GM12878 (cell line): ENCODE results near the gene OGFOD3. TPM values are rescaled to one million over a fixed set of nuclear protein-coding genes. Genes with fewer than 3 reads are reported as not detected.
A peak's percentile ranks its signal among the peaks of the same experiment; 100 is the strongest.

Experiments
- CHD2 ChIP-seq: IDR thresholded peaks from 2 replicates; pipeline ENCODE4 v1.6.1; 2011; ENCODE audit warnings: low read depth, low read length, improper control_type of control experiment, borderline replicate concordance
- HDGF ChIP-seq: fragments of 450-650 bp; IDR thresholded peaks from 2 replicates; pipeline ENCODE4 v1.6.1; 2016; ENCODE audit warnings: antibody characterized with exemption
- MEF2B ChIP-seq: fragments of 450-650 bp; IDR thresholded peaks from 2 replicates; pipeline ENCODE4 v1.6.1; 2018; ENCODE audit warnings: mild to moderate bottlenecking, moderate library complexity; ENCODE audit not compliant: partially characterized antibody, poor library complexity, severe bottlenecking
- MTA2 ChIP-seq: fragments of 450-650 bp; IDR thresholded peaks from 2 replicates; pipeline ENCODE4 v1.6.1; 2016; ENCODE audit warnings: low read depth, mild to moderate bottlenecking, moderate library complexity
- NR2F1 ChIP-seq: fragments of 450-650 bp; conservative IDR thresholded peaks from 2 replicates; pipeline ENCODE4 v1.6.1; 2017; ENCODE audit warnings: mild to moderate bottlenecking
- PAX5 ChIP-seq: IDR thresholded peaks from 2 replicates; pipeline ENCODE4 v1.6.1; 2011; ENCODE audit warnings: low read depth, low read length, borderline replicate concordance
- POLR2AphosphoS5 ChIP-seq: IDR thresholded peaks from 2 replicates; pipeline ENCODE4 v1.6.1; 2011; ENCODE audit warnings: mild to moderate bottlenecking, low read length, inconsistent platforms
- RAD21 ChIP-seq: IDR thresholded peaks from 2 replicates; pipeline ENCODE4 v1.6.1; 2011; ENCODE audit warnings: mild to moderate bottlenecking, low read depth, low read length, moderate library complexity; ENCODE audit not compliant: insufficient read depth
- polyA plus RNA-seq, 11 experiments: library from polyadenylated mRNA; depleted of rRNA in 4 of 11; unstranded in 6 of 11; stranded (reverse) in 5 of 11; fragments of >200 nt; fragmentation: Nextera tagmentation in 4 of 11; fragmentation: Illumina TruSeq in 1 of 11; extraction: Ambion mirVana in 4 of 11; extraction: Trizol in 1 of 11; gene quantifications; 1 replicate in 1 of 11; 2 replicates in 10 of 11; pipeline versions ENCODE4 v1.2.1 to v1.2.3, GENCODE V29; 2011 to 2016; ENCODE audit warnings: inconsistent platforms in 2 of 11, missing spikeins in 2 of 11, low read depth in 1 of 11
- total RNA-seq, 4 experiments: library from RNA; depleted of rRNA in 3 of 4; stranded (reverse); fragments of >200 nt in 3 of 4; fragmentation: Illumina TruSeq in 1 of 4; extraction: Trizol in 1 of 4; gene quantifications; 2 replicates each; pipeline versions ENCODE4 v1.2.1 to v1.2.3, GENCODE V29; 2013 to 2021
- TF ChIP-seq, protein P1 (sequence below): IDR thresholded peaks from 2 replicates; pipeline ENCODE4 v1.6.1; 2011; ENCODE audit warnings: mild to moderate bottlenecking, low read depth, low read length, moderate library complexity; ENCODE audit not compliant: insufficient replicate concordance
- TF ChIP-seq, protein P2 (sequence below): fragments of 450-650 bp; formaldehyde crosslinking; IDR thresholded peaks from 2 replicates; pipeline ENCODE4 v1.4.0; 2022; ENCODE audit warnings: mild to moderate bottlenecking, moderate library complexity
- TF ChIP-seq, protein P3 (sequence below): IDR thresholded peaks from 2 replicates; pipeline ENCODE4 v1.6.1; 2011; ENCODE audit warnings: low read depth, mild to moderate bottlenecking, low read length, moderate library complexity, borderline replicate concordance; ENCODE audit errors: extremely low read depth
- TF ChIP-seq, protein P4 (sequence below): IDR thresholded peaks from 2 replicates; pipeline ENCODE4 v1.6.1; 2012; ENCODE audit warnings: improper control_type of control experiment, low read depth, low read length; ENCODE audit not compliant: insufficient replicate concordance
- TF ChIP-seq, protein P5 (sequence below): fragments of 450-650 bp; IDR thresholded peaks from 2 replicates; pipeline ENCODE4 v1.6.1; 2016; ENCODE audit warnings: mild to moderate bottlenecking, moderate library complexity, borderline replicate concordance
- TF ChIP-seq, protein P6 (sequence below): IDR thresholded peaks from 2 replicates; pipeline ENCODE4 v1.6.1; 2012; ENCODE audit warnings: low read depth, low read length, improper control_type of control experiment

OGFOD3 gene
- total and polyA plus RNA-seq, 10 of the 15 experiments (the other 5 are each of a cell fraction or from before 2014, with no cell fraction given): 0.48 to 28.4 (median 18.3) TPM

DNA sequence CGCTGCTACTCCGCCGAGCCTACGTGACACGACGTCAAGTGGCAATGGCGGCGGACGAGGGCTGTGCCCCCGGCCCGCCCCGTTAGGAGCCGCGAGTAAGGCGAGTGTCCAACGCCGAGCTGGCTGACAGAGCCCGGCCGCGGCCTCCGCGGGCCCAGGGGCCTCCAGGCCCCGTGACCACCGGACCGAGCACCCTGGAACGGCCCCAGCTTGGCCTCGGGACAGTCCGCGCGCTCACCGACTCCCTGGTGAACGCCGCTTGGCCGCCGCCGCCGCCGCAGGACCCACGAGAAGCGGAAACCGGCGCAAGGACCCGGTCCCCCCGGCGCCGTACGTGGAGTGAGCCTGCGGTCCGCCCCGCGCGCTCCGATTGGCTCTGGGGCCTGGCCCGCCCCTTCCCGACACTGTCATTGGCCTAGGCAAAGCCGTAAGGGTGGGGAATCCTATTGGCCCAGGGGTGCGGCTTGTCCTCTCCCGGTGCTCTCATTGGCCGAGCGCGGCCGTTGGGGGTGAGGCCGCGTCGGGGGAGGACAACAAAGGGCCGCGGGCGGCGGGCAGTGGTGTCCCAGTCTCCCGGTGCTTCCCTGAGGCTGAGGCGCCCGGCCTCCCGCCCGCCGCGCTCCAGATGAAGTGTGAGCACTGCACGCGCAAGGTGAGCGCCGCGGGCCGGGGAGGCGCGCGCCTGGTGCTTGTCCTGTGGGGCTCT lies 39.9 kb upstream of the OGFOD3 start, which contains the start of gene NARF (continued):
- TF ChIP-seq, protein P1, sequence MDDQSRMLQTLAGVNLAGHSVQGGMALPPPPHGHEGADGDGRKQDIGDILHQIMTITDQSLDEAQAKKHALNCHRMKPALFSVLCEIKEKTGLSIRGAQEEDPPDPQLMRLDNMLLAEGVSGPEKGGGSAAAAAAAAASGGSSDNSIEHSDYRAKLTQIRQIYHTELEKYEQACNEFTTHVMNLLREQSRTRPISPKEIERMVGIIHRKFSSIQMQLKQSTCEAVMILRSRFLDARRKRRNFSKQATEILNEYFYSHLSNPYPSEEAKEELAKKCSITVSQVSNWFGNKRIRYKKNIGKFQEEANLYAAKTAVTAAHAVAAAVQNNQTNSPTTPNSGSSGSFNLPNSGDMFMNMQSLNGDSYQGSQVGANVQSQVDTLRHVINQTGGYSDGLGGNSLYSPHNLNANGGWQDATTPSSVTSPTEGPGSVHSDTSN: no peak
- TF ChIP-seq, protein P2, sequence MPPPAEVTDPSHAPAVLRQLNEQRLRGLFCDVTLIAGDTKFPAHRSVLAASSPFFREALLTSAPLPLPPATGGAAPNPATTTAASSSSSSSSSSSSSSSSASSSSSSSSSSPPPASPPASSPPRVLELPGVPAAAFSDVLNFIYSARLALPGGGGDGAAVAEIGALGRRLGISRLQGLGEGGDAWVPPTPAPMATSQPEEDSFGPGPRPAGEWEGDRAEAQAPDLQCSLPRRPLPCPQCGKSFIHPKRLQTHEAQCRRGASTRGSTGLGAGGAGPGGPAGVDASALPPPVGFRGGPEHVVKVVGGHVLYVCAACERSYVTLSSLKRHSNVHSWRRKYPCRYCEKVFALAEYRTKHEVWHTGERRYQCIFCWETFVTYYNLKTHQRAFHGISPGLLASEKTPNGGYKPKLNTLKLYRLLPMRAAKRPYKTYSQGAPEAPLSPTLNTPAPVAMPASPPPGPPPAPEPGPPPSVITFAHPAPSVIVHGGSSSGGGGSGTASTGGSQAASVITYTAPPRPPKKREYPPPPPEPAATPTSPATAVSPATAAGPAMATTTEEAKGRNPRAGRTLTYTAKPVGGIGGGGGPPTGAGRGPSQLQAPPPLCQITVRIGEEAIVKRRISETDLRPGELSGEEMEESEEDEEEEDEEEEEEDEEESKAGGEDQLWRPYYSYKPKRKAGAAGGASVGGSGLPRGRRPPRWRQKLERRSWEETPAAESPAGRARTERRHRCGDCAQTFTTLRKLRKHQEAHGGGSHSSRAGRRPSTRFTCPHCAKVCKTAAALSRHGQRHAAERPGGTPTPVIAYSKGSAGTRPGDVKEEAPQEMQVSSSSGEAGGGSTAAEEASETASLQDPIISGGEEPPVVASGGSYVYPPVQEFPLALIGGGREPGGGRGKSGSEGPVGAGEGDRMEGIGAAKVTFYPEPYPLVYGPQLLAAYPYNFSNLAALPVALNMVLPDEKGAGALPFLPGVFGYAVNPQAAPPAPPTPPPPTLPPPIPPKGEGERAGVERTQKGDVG (CRISPR knock-in tag): no peak
- TF ChIP-seq PAX5 (no peak), MTA2 (no peak), HDGF (peak; percentile 79), NR2F1 (peak; percentile 68), POLR2AphosphoS5 (peak; percentile 93), RAD21 (no peak), CHD2 (peak; percentile 94), MEF2B (no peak)
- TF ChIP-seq, protein P3, sequence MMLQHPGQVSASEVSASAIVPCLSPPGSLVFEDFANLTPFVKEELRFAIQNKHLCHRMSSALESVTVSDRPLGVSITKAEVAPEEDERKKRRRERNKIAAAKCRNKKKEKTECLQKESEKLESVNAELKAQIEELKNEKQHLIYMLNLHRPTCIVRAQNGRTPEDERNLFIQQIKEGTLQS: no peak
- TF ChIP-seq, protein P4, sequence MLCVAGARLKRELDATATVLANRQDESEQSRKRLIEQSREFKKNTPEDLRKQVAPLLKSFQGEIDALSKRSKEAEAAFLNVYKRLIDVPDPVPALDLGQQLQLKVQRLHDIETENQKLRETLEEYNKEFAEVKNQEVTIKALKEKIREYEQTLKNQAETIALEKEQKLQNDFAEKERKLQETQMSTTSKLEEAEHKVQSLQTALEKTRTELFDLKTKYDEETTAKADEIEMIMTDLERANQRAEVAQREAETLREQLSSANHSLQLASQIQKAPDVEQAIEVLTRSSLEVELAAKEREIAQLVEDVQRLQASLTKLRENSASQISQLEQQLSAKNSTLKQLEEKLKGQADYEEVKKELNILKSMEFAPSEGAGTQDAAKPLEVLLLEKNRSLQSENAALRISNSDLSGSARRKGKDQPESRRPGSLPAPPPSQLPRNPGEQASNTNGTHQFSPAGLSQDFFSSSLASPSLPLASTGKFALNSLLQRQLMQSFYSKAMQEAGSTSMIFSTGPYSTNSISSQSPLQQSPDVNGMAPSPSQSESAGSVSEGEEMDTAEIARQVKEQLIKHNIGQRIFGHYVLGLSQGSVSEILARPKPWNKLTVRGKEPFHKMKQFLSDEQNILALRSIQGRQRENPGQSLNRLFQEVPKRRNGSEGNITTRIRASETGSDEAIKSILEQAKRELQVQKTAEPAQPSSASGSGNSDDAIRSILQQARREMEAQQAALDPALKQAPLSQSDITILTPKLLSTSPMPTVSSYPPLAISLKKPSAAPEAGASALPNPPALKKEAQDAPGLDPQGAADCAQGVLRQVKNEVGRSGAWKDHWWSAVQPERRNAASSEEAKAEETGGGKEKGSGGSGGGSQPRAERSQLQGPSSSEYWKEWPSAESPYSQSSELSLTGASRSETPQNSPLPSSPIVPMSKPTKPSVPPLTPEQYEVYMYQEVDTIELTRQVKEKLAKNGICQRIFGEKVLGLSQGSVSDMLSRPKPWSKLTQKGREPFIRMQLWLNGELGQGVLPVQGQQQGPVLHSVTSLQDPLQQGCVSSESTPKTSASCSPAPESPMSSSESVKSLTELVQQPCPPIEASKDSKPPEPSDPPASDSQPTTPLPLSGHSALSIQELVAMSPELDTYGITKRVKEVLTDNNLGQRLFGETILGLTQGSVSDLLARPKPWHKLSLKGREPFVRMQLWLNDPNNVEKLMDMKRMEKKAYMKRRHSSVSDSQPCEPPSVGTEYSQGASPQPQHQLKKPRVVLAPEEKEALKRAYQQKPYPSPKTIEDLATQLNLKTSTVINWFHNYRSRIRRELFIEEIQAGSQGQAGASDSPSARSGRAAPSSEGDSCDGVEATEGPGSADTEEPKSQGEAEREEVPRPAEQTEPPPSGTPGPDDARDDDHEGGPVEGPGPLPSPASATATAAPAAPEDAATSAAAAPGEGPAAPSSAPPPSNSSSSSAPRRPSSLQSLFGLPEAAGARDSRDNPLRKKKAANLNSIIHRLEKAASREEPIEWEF: no peak
- TF ChIP-seq, protein P5, sequence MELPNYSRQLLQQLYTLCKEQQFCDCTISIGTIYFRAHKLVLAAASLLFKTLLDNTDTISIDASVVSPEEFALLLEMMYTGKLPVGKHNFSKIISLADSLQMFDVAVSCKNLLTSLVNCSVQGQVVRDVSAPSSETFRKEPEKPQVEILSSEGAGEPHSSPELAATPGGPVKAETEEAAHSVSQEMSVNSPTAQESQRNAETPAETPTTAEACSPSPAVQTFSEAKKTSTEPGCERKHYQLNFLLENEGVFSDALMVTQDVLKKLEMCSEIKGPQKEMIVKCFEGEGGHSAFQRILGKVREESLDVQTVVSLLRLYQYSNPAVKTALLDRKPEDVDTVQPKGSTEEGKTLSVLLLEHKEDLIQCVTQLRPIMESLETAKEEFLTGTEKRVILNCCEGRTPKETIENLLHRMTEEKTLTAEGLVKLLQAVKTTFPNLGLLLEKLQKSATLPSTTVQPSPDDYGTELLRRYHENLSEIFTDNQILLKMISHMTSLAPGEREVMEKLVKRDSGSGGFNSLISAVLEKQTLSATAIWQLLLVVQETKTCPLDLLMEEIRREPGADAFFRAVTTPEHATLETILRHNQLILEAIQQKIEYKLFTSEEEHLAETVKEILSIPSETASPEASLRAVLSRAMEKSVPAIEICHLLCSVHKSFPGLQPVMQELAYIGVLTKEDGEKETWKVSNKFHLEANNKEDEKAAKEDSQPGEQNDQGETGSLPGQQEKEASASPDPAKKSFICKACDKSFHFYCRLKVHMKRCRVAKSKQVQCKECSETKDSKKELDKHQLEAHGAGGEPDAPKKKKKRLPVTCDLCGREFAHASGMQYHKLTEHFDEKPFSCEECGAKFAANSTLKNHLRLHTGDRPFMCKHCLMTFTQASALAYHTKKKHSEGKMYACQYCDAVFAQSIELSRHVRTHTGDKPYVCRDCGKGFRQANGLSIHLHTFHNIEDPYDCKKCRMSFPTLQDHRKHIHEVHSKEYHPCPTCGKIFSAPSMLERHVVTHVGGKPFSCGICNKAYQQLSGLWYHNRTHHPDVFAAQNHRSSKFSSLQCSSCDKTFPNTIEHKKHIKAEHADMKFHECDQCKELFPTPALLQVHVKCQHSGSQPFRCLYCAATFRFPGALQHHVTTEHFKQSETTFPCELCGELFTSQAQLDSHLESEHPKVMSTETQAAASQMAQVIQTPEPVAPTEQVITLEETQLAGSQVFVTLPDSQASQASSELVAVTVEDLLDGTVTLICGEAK: no peak
- TF ChIP-seq, protein P6, sequence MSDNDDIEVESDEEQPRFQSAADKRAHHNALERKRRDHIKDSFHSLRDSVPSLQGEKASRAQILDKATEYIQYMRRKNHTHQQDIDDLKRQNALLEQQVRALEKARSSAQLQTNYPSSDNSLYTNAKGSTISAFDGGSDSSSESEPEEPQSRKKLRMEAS: peak; percentile 46
